22Rv1 (cell line): ENCODE results near the gene NPC1.

Experiments
- CTCF ChIP-seq: fragments of 450-650 bp; IDR thresholded peaks from 2 replicates; pipeline ENCODE4 v1.5.1; 2017; ENCODE audit warnings: mild to moderate bottlenecking
- ZFX ChIP-seq: fragments of 450-650 bp; IDR thresholded peaks from 2 replicates; pipeline ENCODE4 v1.6.1; 2017; ENCODE audit warnings: antibody characterized with exemption, borderline replicate concordance

DNA sequence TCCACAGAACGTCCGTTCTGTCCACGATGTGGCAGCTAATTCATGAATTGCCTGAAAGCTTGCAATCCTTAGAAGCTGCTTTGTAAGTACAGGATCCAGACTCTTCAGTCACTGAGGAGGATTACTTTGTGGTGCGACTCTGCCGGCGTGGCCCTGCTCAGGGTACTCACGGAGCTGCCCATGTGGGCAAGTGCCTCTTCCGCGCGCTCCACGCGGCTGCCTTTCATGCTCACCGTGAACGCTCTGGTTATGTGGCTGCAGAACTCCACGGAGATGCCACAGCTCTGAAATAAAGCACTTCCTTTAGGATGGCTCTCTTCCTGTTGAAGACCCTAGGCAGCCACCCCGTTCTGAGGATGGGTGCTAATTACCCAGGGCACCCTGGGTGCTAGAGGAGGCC, 52.0 kb downstream of the NPC1 start:
- TF ChIP-seq CTCF = no peak
- no peak for TF ChIP-seq ZFX
